ENCODE measurements around the gene GTF3C1. TPM values are rescaled to one million over a fixed set of nuclear protein-coding genes. Genes with fewer than 3 reads are reported as not detected.

GTF3C1 gene
- total RNA-seq, 1 experiment from 2014 or later, result 121 TPM

- ChIA-PET CTCF (no interaction called here), POLR2A (no interaction called here)
- no peak for DNase-seq (ENCODE audit: low read depth, low spot score)
- H3K4me3 ChIP-seq (ENCODE audit: low read depth in 2 of 2, low read length in 2 of 2), result no peak overlapping the region
- peaks cover 10% of the 10 kb centered on the region for H3K9me3 ChIP-seq (ENCODE audit: control insufficient read depth, insufficient read depth, low read depth, low read length)
- intact Hi-C loops (cut with micrococcal nuclease; ENCODE audit: unreplicated experiment), result no loop called here
- ATAC-seq, result no peak
- H3K36me3 ChIP-seq (ENCODE audit: control insufficient read depth, insufficient read depth, low read length), result no peaks in the 10 kb centered on the region
- peaks cover 2% of the 10 kb centered on the region; the same call in 1 of the 2 replicates for H3K27me3 ChIP-seq (ENCODE audit: control insufficient read depth, insufficient read depth, low read length)
- H3K4me1 ChIP-seq (ENCODE audit: control insufficient read depth, insufficient read depth, low read length), result no peaks in the 10 kb centered on the region
- in situ Hi-C loops (cut with HindIII; ENCODE audit: low pct_unique_long_range_greater_than_20kb, low sequenced_read_pairs), result no loop called here
- BruUV-seq (replicated peaks), result no TSS peak
- H3K27ac ChIP-seq (ENCODE audit: low read length), result no peak overlapping the region
- TF ChIP-seq POLR2AphosphoS5 (IDR thresholded peaks at IDR 0.05; ENCODE audit: low read depth, low read length), result no peak
- no peak for TF ChIP-seq TCF7L2 (IDR thresholded peaks at IDR 0.05; ENCODE audit: low read depth, low read length)
- no peak for TF ChIP-seq REST (IDR thresholded peaks at IDR 0.05; ENCODE audit: insufficient read depth in 1 of 2, low read depth in 2 of 2, low read length in 1 of 2)
- no peak for TF ChIP-seq SIN3A (IDR thresholded peaks at IDR 0.05; ENCODE audit: borderline replicate concordance, insufficient read depth, low read depth, low read length)
- no peak for TF ChIP-seq CTCF (IDR thresholded peaks at IDR 0.05)
Measured at GRCh38 chr16:27417047-27417671, 132.6 kb downstream of the GTF3C1 start.

GRCh38 chr16:27414788-27415431 is 134.8 kb downstream of the GTF3C1 start:
- no peaks in the 10 kb centered on the region for H3K36me3 ChIP-seq (ENCODE audit: control insufficient read depth, insufficient read depth, low read length)
- no peaks in the 10 kb centered on the region for H3K4me1 ChIP-seq (ENCODE audit: control insufficient read depth, insufficient read depth, low read length)
- no peak for ATAC-seq
- H3K27me3 ChIP-seq (ENCODE audit: control insufficient read depth, insufficient read depth, low read length), result peaks cover 2% of the 10 kb centered on the region; the same call in 1 of the 2 replicates
- in situ Hi-C loops (cut with HindIII; ENCODE audit: low pct_unique_long_range_greater_than_20kb, low sequenced_read_pairs) (no loop called here), intact Hi-C loops (cut with micrococcal nuclease; ENCODE audit: unreplicated experiment) (no loop called here)
- no peaks in the 10 kb centered on the region for H3K9me3 ChIP-seq (ENCODE audit: control insufficient read depth, insufficient read depth, low read depth, low read length)
- H3K27ac ChIP-seq (ENCODE audit: low read length), result no peak overlapping the region
- ChIA-PET POLR2A (no interaction called here), CTCF (no interaction called here)
- BruUV-seq (replicated peaks), result no TSS peak
- H3K4me3 ChIP-seq (ENCODE audit: low read depth in 2 of 2, low read length in 2 of 2), result no peak overlapping the region
- no peak for DNase-seq (ENCODE audit: low read depth, low spot score)
- TF ChIP-seq SIN3A (IDR thresholded peaks at IDR 0.05; ENCODE audit: borderline replicate concordance, insufficient read depth, low read depth, low read length), result no peak
- no peak for TF ChIP-seq REST (IDR thresholded peaks at IDR 0.05; ENCODE audit: insufficient read depth in 1 of 2, low read depth in 2 of 2, low read length in 1 of 2)
- no peak for TF ChIP-seq POLR2AphosphoS5 (IDR thresholded peaks at IDR 0.05; ENCODE audit: low read depth, low read length)
- no peak for TF ChIP-seq CTCF (IDR thresholded peaks at IDR 0.05)
- no peak for TF ChIP-seq TCF7L2 (IDR thresholded peaks at IDR 0.05; ENCODE audit: low read depth, low read length)

All from Panc1 (cell line).